ENCODE measurements around the gene TBPL1. TPM values are rescaled to one million over a fixed set of nuclear protein-coding genes. Genes with fewer than 3 reads are reported as not detected.

TBPL1 gene
- total RNA-seq, 2 donors from 2014 or later = 27.7 to 30.8 TPM

DNA sequence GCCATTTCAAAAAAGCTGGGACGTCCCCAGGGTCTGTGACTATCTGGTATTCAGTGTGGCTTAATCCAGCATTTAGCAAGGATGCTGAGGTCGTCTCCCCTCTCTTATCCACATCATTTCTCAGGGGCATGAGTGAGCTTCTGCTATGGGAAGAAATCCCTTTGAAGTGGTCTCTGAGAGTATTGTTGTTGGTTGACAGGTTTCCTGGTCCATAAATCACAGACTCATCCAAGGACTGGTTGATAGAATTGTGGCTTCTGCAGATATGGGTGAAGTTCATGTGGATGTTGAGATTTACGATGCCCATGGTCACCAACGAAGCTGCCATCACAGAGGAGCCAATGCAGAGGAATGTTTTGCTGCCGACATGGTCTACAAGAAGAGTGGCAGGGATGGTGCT, 75.4 kb downstream of the TBPL1 start:
- no peak for DNase-seq (ENCODE audit: low spot score)
- Histone ChIP-seq H3K27ac (peak overlapping the region in 1 of 2 donors; percentile 4), H3K9me3 (no peaks in the 10 kb centered on the region), H3K4me3 (no peak overlapping the region), H3K4me1 (replicated peaks) (peaks cover 3% of the 10 kb centered on the region), H3K27me3 (replicated peaks; ENCODE audit: insufficient read depth) (no peaks in the 10 kb centered on the region), H3K36me3 (no peaks in the 10 kb centered on the region)
- intact Hi-C loops (cut with DNase I) = no loop called here
- no peak for TF ChIP-seq POLR2AphosphoS5 (IDR thresholded peaks at IDR 0.05)
- TF ChIP-seq POLR2A (IDR thresholded peaks at IDR 0.05) = no peak
- TF ChIP-seq, protein P1, sequence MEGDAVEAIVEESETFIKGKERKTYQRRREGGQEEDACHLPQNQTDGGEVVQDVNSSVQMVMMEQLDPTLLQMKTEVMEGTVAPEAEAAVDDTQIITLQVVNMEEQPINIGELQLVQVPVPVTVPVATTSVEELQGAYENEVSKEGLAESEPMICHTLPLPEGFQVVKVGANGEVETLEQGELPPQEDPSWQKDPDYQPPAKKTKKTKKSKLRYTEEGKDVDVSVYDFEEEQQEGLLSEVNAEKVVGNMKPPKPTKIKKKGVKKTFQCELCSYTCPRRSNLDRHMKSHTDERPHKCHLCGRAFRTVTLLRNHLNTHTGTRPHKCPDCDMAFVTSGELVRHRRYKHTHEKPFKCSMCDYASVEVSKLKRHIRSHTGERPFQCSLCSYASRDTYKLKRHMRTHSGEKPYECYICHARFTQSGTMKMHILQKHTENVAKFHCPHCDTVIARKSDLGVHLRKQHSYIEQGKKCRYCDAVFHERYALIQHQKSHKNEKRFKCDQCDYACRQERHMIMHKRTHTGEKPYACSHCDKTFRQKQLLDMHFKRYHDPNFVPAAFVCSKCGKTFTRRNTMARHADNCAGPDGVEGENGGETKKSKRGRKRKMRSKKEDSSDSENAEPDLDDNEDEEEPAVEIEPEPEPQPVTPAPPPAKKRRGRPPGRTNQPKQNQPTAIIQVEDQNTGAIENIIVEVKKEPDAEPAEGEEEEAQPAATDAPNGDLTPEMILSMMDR (IDR thresholded peaks at IDR 0.05) = no peak
- 88% methylated on average over 5 of the region's 5 CpGs for WGBS

DNA sequence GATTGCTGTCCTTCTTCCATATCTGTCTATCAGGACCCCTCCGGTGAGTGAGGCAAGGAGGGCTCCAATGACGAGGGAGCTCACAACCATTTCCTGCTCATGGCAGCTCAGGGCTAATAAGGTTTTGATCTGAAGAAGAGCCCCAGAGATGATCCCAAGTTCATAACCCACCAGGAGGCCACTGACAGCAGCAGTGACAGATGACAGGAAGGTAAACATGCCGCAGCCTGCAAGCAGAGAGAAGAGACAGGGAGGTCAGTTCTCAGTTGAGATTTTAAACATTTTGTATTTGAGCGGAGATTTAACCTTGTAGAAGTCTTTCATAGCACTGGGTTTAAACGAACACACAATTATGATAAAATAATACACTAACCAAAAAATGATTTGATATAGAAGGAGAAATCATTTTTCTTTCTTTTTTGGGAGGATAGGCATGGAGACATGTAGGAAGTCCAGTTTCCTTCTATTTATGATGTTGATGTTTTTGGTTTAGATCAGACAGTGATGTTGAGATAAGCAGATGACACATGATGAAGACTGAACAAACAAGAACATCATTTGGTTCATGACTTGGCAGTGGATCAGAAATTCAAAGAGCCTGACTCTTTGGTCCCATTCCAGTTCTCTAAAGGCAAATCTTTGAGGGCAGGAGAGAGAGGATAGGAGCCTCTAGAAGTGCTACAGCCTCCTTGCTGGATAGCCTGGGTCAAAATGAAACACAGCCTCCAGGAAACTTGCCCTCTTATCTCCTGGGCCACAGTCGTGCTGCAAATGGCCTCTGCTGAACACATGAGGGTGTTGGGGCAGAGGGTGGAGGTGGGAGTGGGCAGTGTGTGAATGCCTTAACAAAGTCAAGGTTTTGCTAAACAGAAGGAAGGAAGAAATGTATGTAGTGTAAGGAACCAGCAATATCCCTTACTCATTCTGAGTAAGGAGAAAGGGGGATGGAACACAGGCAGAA, 76.8 kb downstream of the TBPL1 start:
- Histone ChIP-seq H3K27ac (peak overlapping the region; percentile 48 to 73), H3K4me3 (no peak overlapping the region), H3K9me3 (no peaks in the 10 kb centered on the region), H3K4me1 (replicated peaks) (peaks cover 3% of the 10 kb centered on the region), H3K36me3 (no peaks in the 10 kb centered on the region), H3K27me3 (replicated peaks; ENCODE audit: insufficient read depth) (no peaks in the 10 kb centered on the region)
- intact Hi-C loops (cut with DNase I) = no loop called here
- 71% methylated on average over 6 of the region's 6 CpGs for WGBS
- TF ChIP-seq POLR2AphosphoS5 (IDR thresholded peaks at IDR 0.05) = peak; percentile 78
- TF ChIP-seq POLR2A (IDR thresholded peaks at IDR 0.05) = no peak
- DNase-seq (ENCODE audit: low spot score) = peak; percentile 28

DNA sequence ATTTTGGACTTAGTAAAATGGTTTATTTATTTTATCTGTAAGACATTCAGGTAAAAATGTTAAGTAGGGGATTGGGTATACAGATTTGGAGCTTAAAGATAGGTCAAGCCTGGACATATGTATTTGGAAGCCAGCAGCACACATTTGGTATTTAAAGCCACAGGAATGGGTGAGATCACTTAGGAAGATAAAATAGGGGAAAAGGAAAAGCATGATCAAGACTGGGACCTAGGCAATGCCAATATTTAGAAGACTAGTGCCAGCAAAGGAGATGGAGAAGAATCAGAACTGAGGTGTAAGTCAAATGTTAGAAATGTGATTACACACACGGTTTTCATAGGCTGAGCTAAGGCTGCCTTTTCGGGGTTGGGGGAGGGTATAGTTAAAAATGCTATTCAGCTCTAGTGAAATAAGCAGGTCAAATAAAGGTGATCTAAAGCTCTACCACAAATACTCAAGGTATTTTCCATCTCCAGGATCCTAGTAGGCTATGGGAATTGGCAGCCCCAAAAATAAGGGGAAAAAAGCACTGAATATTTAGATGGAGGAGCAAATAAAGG, 78.8 kb downstream of the TBPL1 start:
- Histone ChIP-seq H3K4me3 (no peak overlapping the region), H3K36me3 (no peaks in the 10 kb centered on the region), H3K4me1 (replicated peaks) (peaks cover 7% of the 10 kb centered on the region), H3K27me3 (replicated peaks; ENCODE audit: insufficient read depth) (no peaks in the 10 kb centered on the region), H3K27ac (peak overlapping the region in 1 of 2 donors; percentile 66), H3K9me3 (no peaks in the 10 kb centered on the region)
- intact Hi-C loops (cut with DNase I) = no loop called here
- 56% methylated on average over 2 of the region's 2 CpGs for WGBS
- no peak for TF ChIP-seq POLR2A (IDR thresholded peaks at IDR 0.05)
- TF ChIP-seq, protein P1 (IDR thresholded peaks at IDR 0.05) = no peak
- no peak for TF ChIP-seq POLR2AphosphoS5 (IDR thresholded peaks at IDR 0.05)
- no peak for DNase-seq (ENCODE audit: low spot score)

DNA sequence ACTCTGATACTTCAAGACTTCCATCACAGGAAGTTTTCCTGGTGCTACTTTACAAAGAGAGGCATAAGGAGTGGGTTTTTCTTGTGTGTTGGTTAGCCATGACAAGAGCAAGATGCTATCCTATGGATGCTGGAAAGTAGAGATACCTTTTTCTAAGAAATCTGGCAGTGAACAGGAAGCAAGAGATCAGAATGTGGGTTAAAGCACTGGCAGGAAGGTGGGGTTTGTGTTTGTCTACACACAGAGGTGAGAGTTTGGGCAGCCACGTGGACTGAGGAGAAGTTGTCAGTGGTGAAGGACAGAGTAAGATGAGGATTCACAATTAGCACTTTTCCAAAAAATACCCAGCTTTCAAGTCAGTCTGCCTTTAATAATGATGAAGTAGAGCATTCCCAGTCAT, 81.5 kb downstream of the TBPL1 start:
- intact Hi-C loops (cut with DNase I) = no loop called here
- DNase-seq (ENCODE audit: low spot score) = no peak
- Histone ChIP-seq H3K4me1 (replicated peaks) (peaks cover 6% of the 10 kb centered on the region), H3K36me3 (no peaks in the 10 kb centered on the region), H3K27me3 (replicated peaks; ENCODE audit: insufficient read depth) (no peaks in the 10 kb centered on the region), H3K4me3 (no peak overlapping the region), H3K27ac (peak overlapping the region; percentile 45 to 64), H3K9me3 (no peaks in the 10 kb centered on the region)
- TF ChIP-seq POLR2A (IDR thresholded peaks at IDR 0.05) (no peak), POLR2AphosphoS5 (IDR thresholded peaks at IDR 0.05) (no peak)
- TF ChIP-seq, protein P1 (IDR thresholded peaks at IDR 0.05) = no peak
- 44% methylated on average over 1 of the region's 1 CpG for WGBS

DNA sequence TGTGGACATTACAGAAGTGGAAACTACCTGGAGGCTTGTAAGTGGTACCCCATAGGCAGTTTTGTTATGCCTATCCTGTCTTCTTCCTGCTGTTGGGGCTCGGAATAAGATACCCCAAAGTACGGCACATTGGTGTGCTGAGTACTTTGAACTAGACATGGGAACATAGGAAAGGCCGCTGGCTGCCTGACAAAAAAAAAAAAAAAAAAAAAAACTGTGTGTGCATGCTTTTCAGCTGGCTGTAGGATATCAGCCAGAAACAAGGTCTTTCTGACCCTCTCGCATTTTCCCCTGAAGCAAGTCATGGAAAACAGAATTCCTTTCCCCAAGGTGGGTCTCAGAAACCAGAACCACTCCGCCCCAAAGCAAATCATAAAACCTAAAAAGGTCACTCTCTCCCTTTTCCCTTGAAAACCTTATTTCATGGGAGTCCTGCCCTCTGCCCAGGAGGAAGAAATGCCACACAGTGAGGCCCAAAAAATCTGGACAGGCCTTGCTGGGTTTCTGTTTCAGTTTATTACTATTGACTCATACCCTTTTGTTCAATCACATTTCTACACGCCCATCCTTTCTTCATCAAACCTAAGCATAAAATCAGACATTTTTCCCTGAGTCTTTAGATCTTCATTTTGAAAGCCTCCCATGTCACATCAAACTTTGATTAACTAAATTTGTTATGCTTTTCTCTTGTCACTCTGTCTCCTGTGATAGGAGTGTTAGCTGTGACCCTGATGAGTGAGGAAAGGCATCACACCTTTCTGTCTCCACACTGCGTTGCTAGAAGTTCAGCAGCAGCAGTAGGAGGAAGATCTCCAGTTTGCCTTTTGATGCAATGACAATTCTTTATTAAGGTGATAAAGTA, 82.2 kb downstream of the TBPL1 start:
- DNase-seq (ENCODE audit: low spot score) = no peak
- intact Hi-C loops (cut with DNase I) = no loop called here
- TF ChIP-seq POLR2AphosphoS5 (IDR thresholded peaks at IDR 0.05) (no peak), POLR2A (IDR thresholded peaks at IDR 0.05) (no peak)
- TF ChIP-seq, protein P1 (IDR thresholded peaks at IDR 0.05) = no peak
- Histone ChIP-seq H3K27ac (peak overlapping the region; percentile 45 to 64), H3K4me3 (no peak overlapping the region), H3K36me3 (no peaks in the 10 kb centered on the region), H3K27me3 (replicated peaks; ENCODE audit: insufficient read depth) (no peaks in the 10 kb centered on the region), H3K9me3 (no peaks in the 10 kb centered on the region), H3K4me1 (replicated peaks) (peaks cover 4% of the 10 kb centered on the region)
- 61% methylated on average over 7 of the region's 7 CpGs for WGBS

Measured in prostate gland (tissue), 2 donors.